Measurements from ENCODE around the gene BPIFA1. TPM values are rescaled to one million over a fixed set of nuclear protein-coding genes. Genes with fewer than 3 reads are reported as not detected.

The BPIFA1 gene
- total RNA-seq, 1 donor from 2014 or later = 28.4 TPM

- intact Hi-C loops (cut with DNase I) = no loop called here
Observed at GRCh38 chr20:33231237-33231636, 4.6 kb upstream of the BPIFA1 start.

GRCh38 chr20:33232486-33233072 is 3.2 kb upstream of the BPIFA1 start:
- Histone ChIP-seq H3K27me3 (ENCODE audit: low read depth) (no peaks in the 10 kb centered on the region), H3K4me1 (no peaks in the 10 kb centered on the region), H3K4me3 (no peak overlapping the region), H3K9me3 (no peaks in the 10 kb centered on the region), H3K36me3 (no peaks in the 10 kb centered on the region), H3K27ac (no peak overlapping the region)
- TF ChIP-seq CTCF (IDR thresholded peaks at IDR 0.05) = no peak
- peak; percentile 59 for DNase-seq
- intact Hi-C loops (cut with DNase I) = no loop called here
- peak; percentile 95 to 96 for ATAC-seq

More at GRCh38 chr20:33231237-33231636, 4.6 kb upstream of the BPIFA1 start:
- no peak for DNase-seq
- Histone ChIP-seq H3K27me3 (ENCODE audit: low read depth) (no peaks in the 10 kb centered on the region), H3K4me3 (no peak overlapping the region), H3K4me1 (no peaks in the 10 kb centered on the region), H3K36me3 (no peaks in the 10 kb centered on the region), H3K9me3 (no peaks in the 10 kb centered on the region), H3K27ac (no peak overlapping the region)
- TF ChIP-seq CTCF (IDR thresholded peaks at IDR 0.05) = no peak
- ATAC-seq = no peak

GRCh38 chr20:33233129-33233774 is 2.5 kb upstream of the BPIFA1 start:
- Histone ChIP-seq H3K27me3 (ENCODE audit: low read depth) (no peaks in the 10 kb centered on the region), H3K27ac (no peak overlapping the region)
- ATAC-seq = peak; percentile 26 to 33

GRCh38 chr20:33234050-33234449 is 1.7 kb upstream of the BPIFA1 start:
- Histone ChIP-seq H3K9me3 (no peaks in the 10 kb centered on the region), H3K4me3 (no peak overlapping the region), H3K27me3 (ENCODE audit: low read depth) (no peaks in the 10 kb centered on the region), H3K36me3 (no peaks in the 10 kb centered on the region), H3K27ac (no peak overlapping the region), H3K4me1 (no peaks in the 10 kb centered on the region)
- intact Hi-C loops (cut with DNase I) = no loop called here
- ATAC-seq = no peak
- no peak for DNase-seq
- TF ChIP-seq CTCF (IDR thresholded peaks at IDR 0.05) = no peak

More at GRCh38 chr20:33233129-33233774, 2.5 kb upstream of the BPIFA1 start:
- intact Hi-C loops (cut with DNase I) = no loop called here
- Histone ChIP-seq H3K4me3 (no peak overlapping the region), H3K4me1 (no peaks in the 10 kb centered on the region), H3K36me3 (no peaks in the 10 kb centered on the region), H3K9me3 (no peaks in the 10 kb centered on the region)
- DNase-seq = no peak
- TF ChIP-seq CTCF (IDR thresholded peaks at IDR 0.05) = no peak

GRCh38 chr20:33236351-33236750 is 555 bp downstream of the BPIFA1 start:
- no peak for TF ChIP-seq CTCF (IDR thresholded peaks at IDR 0.05)
- intact Hi-C loops (cut with DNase I) = no loop called here

More at GRCh38 chr20:33236351-33236750, 555 bp downstream of the BPIFA1 start:
- H3K4me1 ChIP-seq = no peaks in the 10 kb centered on the region
- H3K27me3 ChIP-seq (ENCODE audit: low read depth) = no peaks in the 10 kb centered on the region
- DNase-seq (no peak), ATAC-seq (no peak)
- no peaks in the 10 kb centered on the region for H3K9me3 ChIP-seq
- H3K36me3 ChIP-seq = no peaks in the 10 kb centered on the region
- H3K4me3 ChIP-seq = no peak overlapping the region
- H3K27ac ChIP-seq = no peak overlapping the region
